ENCODE data around the gene CYP39A1. TPM values are rescaled to one million over a fixed set of nuclear protein-coding genes. Genes with fewer than 3 reads are reported as not detected.
A peak's percentile ranks its signal among the peaks of the same experiment; 100 is the strongest.

The CYP39A1 gene
- polyA plus RNA-seq, 6 donors from 2014 or later = not detected

- no peak overlapping the region for H3K4me3 Mint-ChIP-seq
- peak in 1 of 2 donors; percentile 42 for ATAC-seq (ENCODE audit: low read depth in 2 of 2)
- DNase-seq = no peak
- peaks cover 0 to 1% (median 0%) of the 10 kb centered on the region in 7 donors for H3K9me3 Mint-ChIP-seq
- H3K27me3 Mint-ChIP-seq = peaks cover 5 to 18% (median 9%) of the 10 kb centered on the region in 3 donors
- no peaks in the 10 kb centered on the region for H3K36me3 Mint-ChIP-seq
- H3K27ac Mint-ChIP-seq = no peak overlapping the region
- no peaks in the 10 kb centered on the region for H3K4me1 Mint-ChIP-seq
Measured at GRCh38 chr6:46637933-46638332, 14.7 kb downstream of the CYP39A1 start.

DNA sequence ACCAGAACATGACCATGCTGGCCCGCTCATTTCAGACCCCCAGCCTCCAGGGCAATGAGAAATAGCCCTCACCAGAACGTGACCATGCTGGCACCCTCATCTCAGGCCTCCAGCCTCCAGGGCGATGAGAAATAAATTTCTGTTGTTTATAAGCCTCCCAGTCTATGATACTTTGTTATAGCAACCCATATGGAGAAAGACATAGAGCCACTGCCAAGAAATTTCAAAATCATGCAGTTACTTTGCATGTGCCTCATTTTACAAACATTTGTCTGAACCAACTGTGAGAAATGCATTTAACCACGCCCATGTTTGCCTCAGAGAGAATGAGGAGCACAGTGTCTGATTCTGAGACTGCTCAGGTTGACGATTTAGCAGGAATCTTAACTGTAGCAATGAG, 15.5 kb downstream of the CYP39A1 start:
- Mint-ChIP-seq H3K4me1 (no peaks in the 10 kb centered on the region), H3K36me3 (no peaks in the 10 kb centered on the region), H3K27ac (no peak overlapping the region), H3K9me3 (peaks cover 0 to 1% (median 0%) of the 10 kb centered on the region in 7 donors), H3K27me3 (peaks cover 5 to 18% (median 9%) of the 10 kb centered on the region in 3 donors), H3K4me3 (no peak overlapping the region)
- DNase-seq (no peak), ATAC-seq (ENCODE audit: low read depth in 2 of 2) (no peak)

DNA sequence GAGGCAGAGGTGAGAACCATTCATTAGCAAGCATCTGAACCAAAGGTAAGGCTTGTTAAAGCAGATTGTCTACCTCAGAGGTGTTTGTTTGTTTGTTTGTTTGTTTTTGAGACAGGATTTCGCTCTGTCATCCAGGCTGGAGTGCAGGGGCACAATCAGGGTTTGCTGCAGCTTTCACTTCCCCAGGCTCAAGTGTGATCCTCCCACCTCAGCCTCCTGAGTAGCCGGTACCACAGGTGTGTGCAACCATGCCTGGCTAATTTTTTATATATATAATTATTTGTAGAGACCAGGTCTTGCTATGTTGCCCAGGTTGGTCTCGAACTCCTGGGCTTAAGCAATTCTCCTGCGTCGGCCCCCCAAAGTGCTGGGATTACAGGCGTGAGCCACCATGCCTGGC, 17.2 kb downstream of the CYP39A1 start:
- peak in 1 of 2 donors; percentile 25 for ATAC-seq (ENCODE audit: low read depth in 2 of 2)
- no peak for DNase-seq
- no peak overlapping the region for H3K4me3 Mint-ChIP-seq
- H3K36me3 Mint-ChIP-seq = no peaks in the 10 kb centered on the region
- peaks cover 5 to 24% (median 18%) of the 10 kb centered on the region in 3 donors for H3K27me3 Mint-ChIP-seq
- no peak overlapping the region for H3K27ac Mint-ChIP-seq
- H3K4me1 Mint-ChIP-seq = no peaks in the 10 kb centered on the region
- no peaks in the 10 kb centered on the region for H3K9me3 Mint-ChIP-seq

GRCh38 chr6:46632053-46632452, 20.6 kb downstream of the CYP39A1 start:
- peaks cover 2 to 10% (median 9%) of the 10 kb centered on the region in 3 donors for H3K27me3 Mint-ChIP-seq
- no peaks in the 10 kb centered on the region for H3K36me3 Mint-ChIP-seq
- H3K9me3 Mint-ChIP-seq = no peaks in the 10 kb centered on the region
- no peak for ATAC-seq (ENCODE audit: low read depth in 2 of 2)
- no peak for DNase-seq
- H3K4me1 Mint-ChIP-seq = no peaks in the 10 kb centered on the region
- H3K4me3 Mint-ChIP-seq = no peak overlapping the region
- H3K27ac Mint-ChIP-seq = no peak overlapping the region

DNA sequence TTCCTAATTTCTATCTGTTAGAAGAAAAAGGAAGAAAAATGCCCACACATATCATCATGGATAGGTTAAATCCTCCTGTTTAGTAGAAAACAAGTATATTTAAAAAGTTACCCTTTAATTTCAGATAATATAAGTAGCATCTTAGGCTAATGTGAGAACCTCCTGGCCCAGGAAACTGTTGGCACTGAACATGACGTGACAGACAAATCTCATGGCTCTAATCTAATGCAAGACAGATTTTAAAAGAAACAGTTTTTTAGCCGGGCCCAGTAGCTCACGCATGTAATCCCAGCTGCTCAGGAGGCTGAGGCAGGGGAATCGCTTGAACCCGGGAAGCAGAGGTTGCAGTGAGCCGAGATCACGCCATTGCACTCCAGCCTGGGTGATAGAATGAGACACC, 22.9 kb downstream of the CYP39A1 start:
- H3K9me3 Mint-ChIP-seq = no peaks in the 10 kb centered on the region
- H3K27ac Mint-ChIP-seq = no peak overlapping the region
- no peaks in the 10 kb centered on the region for H3K4me1 Mint-ChIP-seq
- no peak for DNase-seq
- H3K27me3 Mint-ChIP-seq = peaks cover 0 to 9% (median 6%) of the 10 kb centered on the region in 3 donors
- ATAC-seq (ENCODE audit: low read depth in 2 of 2) = no peak
- H3K4me3 Mint-ChIP-seq = no peak overlapping the region
- H3K36me3 Mint-ChIP-seq = no peaks in the 10 kb centered on the region

- Mint-ChIP-seq H3K4me3 (no peak overlapping the region), H3K4me1 (no peaks in the 10 kb centered on the region), H3K9me3 (no peaks in the 10 kb centered on the region), H3K36me3 (no peaks in the 10 kb centered on the region), H3K27me3 (peaks cover 0 to 13% (median 6%) of the 10 kb centered on the region in 3 donors), H3K27ac (no peak overlapping the region)
- ATAC-seq (ENCODE audit: low read depth in 2 of 2) (no peak), DNase-seq (no peak)
Measured at GRCh38 chr6:46628976-46629375, 23.6 kb downstream of the CYP39A1 start.

DNA sequence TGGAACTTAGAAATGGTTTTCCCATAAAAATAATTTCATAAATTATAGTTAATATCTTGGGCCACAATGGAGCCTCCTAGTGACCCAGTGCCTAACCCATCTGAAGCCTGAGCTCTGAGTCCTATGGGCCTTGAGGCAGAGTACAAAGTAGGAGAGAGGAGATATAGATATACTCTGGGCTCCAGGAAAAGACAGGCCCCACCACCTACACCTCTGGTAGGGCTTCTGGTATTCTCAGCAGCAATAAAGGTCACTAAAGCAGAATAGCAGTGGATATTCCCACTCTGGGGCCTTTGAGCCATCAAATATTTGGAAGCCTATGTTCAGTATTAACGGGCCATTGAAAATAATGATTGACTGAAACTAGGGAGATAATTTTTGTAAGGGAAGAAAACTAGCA, 24.1 kb downstream of the CYP39A1 start:
- no peak overlapping the region for H3K4me3 Mint-ChIP-seq
- peaks cover 0 to 2% (median 0%) of the 10 kb centered on the region in 7 donors for H3K9me3 Mint-ChIP-seq
- H3K27ac Mint-ChIP-seq = no peak overlapping the region
- ATAC-seq (ENCODE audit: low read depth in 2 of 2) (no peak), DNase-seq (no peak)
- no peaks in the 10 kb centered on the region for H3K36me3 Mint-ChIP-seq
- H3K4me1 Mint-ChIP-seq = no peaks in the 10 kb centered on the region
- H3K27me3 Mint-ChIP-seq = peaks cover 0 to 18% (median 9%) of the 10 kb centered on the region in 3 donors

GRCh38 chr6:46626976-46627375, 25.6 kb downstream of the CYP39A1 start:
- H3K4me1 Mint-ChIP-seq = no peaks in the 10 kb centered on the region
- H3K27me3 Mint-ChIP-seq = peaks cover 0 to 29% (median 23%) of the 10 kb centered on the region in 3 donors
- peaks cover 0 to 4% of the 10 kb centered on the region in 2 donors for H3K36me3 Mint-ChIP-seq
- H3K9me3 Mint-ChIP-seq = peaks cover 0 to 9% (median 0%) of the 10 kb centered on the region in 7 donors
- no peak overlapping the region for H3K4me3 Mint-ChIP-seq
- no peak overlapping the region for H3K27ac Mint-ChIP-seq
- ATAC-seq (ENCODE audit: low read depth in 2 of 2) (no peak), DNase-seq (no peak)

DNA sequence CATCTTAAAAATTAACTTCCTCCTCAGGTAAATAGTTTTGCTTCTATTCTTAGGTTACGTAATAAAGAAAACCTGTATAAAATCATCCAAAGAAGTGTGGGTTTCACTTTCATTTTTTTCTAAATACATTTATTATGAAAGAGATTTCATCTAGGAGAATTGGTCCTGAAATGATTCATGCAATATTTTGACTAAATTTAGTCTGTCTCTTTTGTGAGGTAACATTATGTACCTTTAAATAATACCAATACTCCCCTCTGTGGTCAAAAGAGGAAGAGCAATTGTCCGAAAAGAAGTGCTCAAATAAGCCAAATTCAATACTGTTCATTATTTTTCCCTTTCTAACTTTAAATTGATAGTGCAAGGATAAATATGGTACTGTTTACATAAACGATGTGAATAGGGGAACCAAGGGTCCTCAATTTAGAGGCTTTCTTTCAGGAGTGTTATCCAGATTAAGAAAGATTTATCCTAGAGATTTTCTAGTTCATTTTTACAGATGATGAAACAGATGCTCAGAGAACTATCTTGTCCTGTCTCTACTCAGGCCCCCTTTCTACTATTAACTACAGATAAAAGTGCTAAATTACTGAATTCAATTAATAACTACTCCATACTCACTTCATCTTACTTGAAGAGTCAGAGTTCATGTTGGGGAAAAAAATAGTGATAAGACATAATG, 26.2 kb downstream of the CYP39A1 start:
- H3K4me3 Mint-ChIP-seq = peak overlapping the region in 1 of 8 donors; percentile 18
- DNase-seq = peak; percentile 14
- H3K4me1 Mint-ChIP-seq = no peaks in the 10 kb centered on the region
- peaks cover 0 to 4% of the 10 kb centered on the region in 2 donors for H3K36me3 Mint-ChIP-seq
- ATAC-seq (ENCODE audit: low read depth in 2 of 2) = no peak
- H3K27ac Mint-ChIP-seq = no peak overlapping the region
- peaks cover 0 to 24% (median 19%) of the 10 kb centered on the region in 3 donors for H3K27me3 Mint-ChIP-seq
- H3K9me3 Mint-ChIP-seq = peaks cover 0 to 12% (median 0%) of the 10 kb centered on the region in 7 donors

DNA sequence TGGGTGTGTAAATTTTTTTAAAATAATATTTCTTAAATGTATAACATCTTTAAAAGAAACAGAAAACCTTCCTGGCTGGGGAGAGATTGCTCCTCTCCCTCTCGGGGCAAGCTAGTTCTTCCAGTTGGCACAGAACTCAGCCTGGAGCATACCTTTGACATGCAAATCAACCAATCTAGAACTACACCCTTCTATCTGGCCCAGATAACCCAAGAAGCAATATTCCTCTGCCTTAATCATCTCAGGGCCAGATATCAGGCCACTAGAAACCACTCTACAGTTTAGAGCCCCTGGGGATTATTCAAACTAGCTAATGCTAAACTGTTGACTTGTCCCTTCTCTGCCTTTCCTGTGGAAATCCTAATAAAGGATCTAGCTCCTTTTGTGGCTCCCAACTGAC, 33.9 kb downstream of the CYP39A1 start:
- peaks cover 0 to 20% (median 2%) of the 10 kb centered on the region in 7 donors for H3K9me3 Mint-ChIP-seq
- ATAC-seq (ENCODE audit: low read depth in 2 of 2) = no peak
- peaks cover 0 to 4% of the 10 kb centered on the region in 2 donors for H3K36me3 Mint-ChIP-seq

GRCh38 chr6:46612645-46613044, 40.0 kb downstream of the CYP39A1 start:
- ATAC-seq (ENCODE audit: low read depth in 2 of 2) (no peak), DNase-seq (no peak)
- no peak overlapping the region for H3K4me3 Mint-ChIP-seq
- H3K27me3 Mint-ChIP-seq = peaks cover 22 to 32% (median 23%) of the 10 kb centered on the region in 3 donors
- H3K27ac Mint-ChIP-seq = no peak overlapping the region
- H3K9me3 Mint-ChIP-seq = no peaks in the 10 kb centered on the region
- H3K4me1 Mint-ChIP-seq = no peaks in the 10 kb centered on the region
- H3K36me3 Mint-ChIP-seq = no peaks in the 10 kb centered on the region

More for the DNA sequence above, 33.9 kb downstream of the CYP39A1 start:
- no peak overlapping the region for H3K27ac Mint-ChIP-seq
- H3K4me3 Mint-ChIP-seq = no peak overlapping the region
- H3K27me3 Mint-ChIP-seq = peaks cover 19 to 51% (median 29%) of the 10 kb centered on the region in 3 donors
- no peaks in the 10 kb centered on the region for H3K4me1 Mint-ChIP-seq
- no peak for DNase-seq

- no peaks in the 10 kb centered on the region for H3K9me3 Mint-ChIP-seq
Measured at GRCh38 chr6:46610862-46611553, 41.6 kb downstream of the CYP39A1 start.

DNA sequence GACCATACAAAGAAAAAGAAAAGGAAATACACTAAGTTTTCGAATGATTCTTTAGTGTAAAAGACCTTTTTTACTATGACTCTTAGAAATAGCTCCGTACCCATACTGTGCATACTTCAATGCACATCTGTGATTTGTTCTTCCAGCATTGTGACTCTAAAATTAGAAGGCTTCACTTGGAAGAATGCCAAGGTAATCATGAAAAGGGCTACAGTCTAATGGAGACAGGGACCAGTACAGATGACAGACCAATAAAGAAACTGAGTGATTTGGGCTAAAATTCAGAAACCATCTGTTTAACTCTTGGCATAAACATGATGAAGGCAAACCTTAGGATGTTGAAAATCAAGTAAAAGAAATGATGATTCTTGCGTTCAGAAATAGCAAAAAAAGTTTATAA, 46.3 kb downstream of the CYP39A1 start:
- no peak for DNase-seq
- H3K27me3 Mint-ChIP-seq = peaks cover 5 to 17% (median 11%) of the 10 kb centered on the region in 3 donors
- no peak for ATAC-seq (ENCODE audit: low read depth in 2 of 2)
- no peak overlapping the region for H3K27ac Mint-ChIP-seq
- H3K4me1 Mint-ChIP-seq = no peaks in the 10 kb centered on the region
- H3K4me3 Mint-ChIP-seq = no peak overlapping the region
- H3K9me3 Mint-ChIP-seq = peaks cover 0 to 2% (median 0%) of the 10 kb centered on the region in 7 donors
- H3K36me3 Mint-ChIP-seq = no peaks in the 10 kb centered on the region

More at GRCh38 chr6:46610862-46611553, 41.6 kb downstream of the CYP39A1 start:
- ATAC-seq (ENCODE audit: low read depth in 2 of 2) = no peak
- Mint-ChIP-seq H3K4me3 (no peak overlapping the region), H3K36me3 (no peaks in the 10 kb centered on the region), H3K27ac (no peak overlapping the region), H3K4me1 (no peaks in the 10 kb centered on the region), H3K27me3 (peaks cover 13 to 23% (median 18%) of the 10 kb centered on the region in 3 donors)
- no peak for DNase-seq

Measured in naive B cell (primary cell).